Measurements from ENCODE around the gene CTDSPL2.
"Not testable (repeated sequence)": the region's sequence is repeated elsewhere in the genome, so short reads cannot be mapped to it uniquely, and the experiment has no call there.

CTDSPL2 gene

GRCh38 chr15:44482090-44482489, 54.7 kb downstream of the CTDSPL2 start:
- in situ Hi-C loops (cut with MboI; ENCODE audit: low sequenced_read_pairs): no loop called here

GRCh38 chr15:44485880-44486279, 58.5 kb downstream of the CTDSPL2 start:
- in situ Hi-C loops (cut with MboI; ENCODE audit: low sequenced_read_pairs): no loop called here

GRCh38 chr15:44489464-44489863, 62.0 kb downstream of the CTDSPL2 start:
- in situ Hi-C loops (cut with MboI; ENCODE audit: low sequenced_read_pairs): no loop called here

GRCh38 chr15:44490622-44491021, 63.2 kb downstream of the CTDSPL2 start:
- in situ Hi-C loops (cut with MboI; ENCODE audit: low sequenced_read_pairs): no loop called here

GRCh38 chr15:44492040-44492439, 64.6 kb downstream of the CTDSPL2 start:
- in situ Hi-C loops (cut with MboI; ENCODE audit: low sequenced_read_pairs): no loop called here

- in situ Hi-C loops (cut with MboI; ENCODE audit: low sequenced_read_pairs): no loop called here
Measured at GRCh38 chr15:44492672-44493071, 65.2 kb downstream of the CTDSPL2 start.

- in situ Hi-C loops (cut with MboI; ENCODE audit: low sequenced_read_pairs): no loop called here
Measured at GRCh38 chr15:44495562-44495961, 68.1 kb downstream of the CTDSPL2 start.

GRCh38 chr15:44500555-44500954, 73.1 kb downstream of the CTDSPL2 start:
- in situ Hi-C loops (cut with MboI; ENCODE audit: low sequenced_read_pairs): no loop called here

- in situ Hi-C loops (cut with MboI; ENCODE audit: low sequenced_read_pairs): no loop called here
Measured at GRCh38 chr15:44501768-44502366, 74.4 kb downstream of the CTDSPL2 start.

- in situ Hi-C loops (cut with MboI; ENCODE audit: low sequenced_read_pairs): no loop called here
Measured at GRCh38 chr15:44516436-44516835, 89.0 kb downstream of the CTDSPL2 start.

- in situ Hi-C loops (cut with MboI; ENCODE audit: low sequenced_read_pairs): no loop called here
Measured at GRCh38 chr15:44519537-44519936, 92.1 kb downstream of the CTDSPL2 start.

GRCh38 chr15:44525018-44525417, 97.6 kb downstream of the CTDSPL2 start:
- in situ Hi-C loops (cut with MboI; ENCODE audit: low sequenced_read_pairs): no loop called here

GRCh38 chr15:44527241-44527640, 99.8 kb downstream of the CTDSPL2 start:
- in situ Hi-C loops (cut with MboI; ENCODE audit: low sequenced_read_pairs): no loop called here

- in situ Hi-C loops (cut with MboI; ENCODE audit: low sequenced_read_pairs): no loop called here
Measured at GRCh38 chr15:44529864-44530604, 102.6 kb downstream of the CTDSPL2 start.

GRCh38 chr15:44530653-44531052, 103.2 kb downstream of the CTDSPL2 start:
- in situ Hi-C loops (cut with MboI; ENCODE audit: low sequenced_read_pairs): no loop called here

- in situ Hi-C loops (cut with MboI; ENCODE audit: low sequenced_read_pairs): not testable (repeated sequence)
Measured at GRCh38 chr15:44532275-44532674, 104.8 kb downstream of the CTDSPL2 start.

- in situ Hi-C loops (cut with MboI; ENCODE audit: low sequenced_read_pairs): no loop called here
Measured at GRCh38 chr15:44532689-44533088, 105.3 kb downstream of the CTDSPL2 start.

GRCh38 chr15:44535092-44535491, 107.7 kb downstream of the CTDSPL2 start:
- in situ Hi-C loops (cut with MboI; ENCODE audit: low sequenced_read_pairs): no loop called here

- in situ Hi-C loops (cut with MboI; ENCODE audit: low sequenced_read_pairs): no loop called here
Measured at GRCh38 chr15:44535523-44536301, 108.3 kb downstream of the CTDSPL2 start.

GRCh38 chr15:44536302-44536961, 109.0 kb downstream of the CTDSPL2 start:
- in situ Hi-C loops (cut with MboI; ENCODE audit: low sequenced_read_pairs): no loop called here

- in situ Hi-C loops (cut with MboI; ENCODE audit: low sequenced_read_pairs): no loop called here
Measured at GRCh38 chr15:44536962-44537734, 109.7 kb downstream of the CTDSPL2 start, which contains the start of gene EIF3J. TSS of gene EIF3J (plus strand) at chr15:44537147. CDS start at chr15:44537195, 48 bp downstream.
